Measurements from ENCODE around the gene SPOCK3. TPM values are rescaled to one million over a fixed set of nuclear protein-coding genes. Genes with fewer than 3 reads are reported as not detected.

The SPOCK3 gene
- total and polyA plus RNA-seq, 11 donors: 0.06 to 3.0 (median 1.1) TPM; not detected in 1

DNA sequence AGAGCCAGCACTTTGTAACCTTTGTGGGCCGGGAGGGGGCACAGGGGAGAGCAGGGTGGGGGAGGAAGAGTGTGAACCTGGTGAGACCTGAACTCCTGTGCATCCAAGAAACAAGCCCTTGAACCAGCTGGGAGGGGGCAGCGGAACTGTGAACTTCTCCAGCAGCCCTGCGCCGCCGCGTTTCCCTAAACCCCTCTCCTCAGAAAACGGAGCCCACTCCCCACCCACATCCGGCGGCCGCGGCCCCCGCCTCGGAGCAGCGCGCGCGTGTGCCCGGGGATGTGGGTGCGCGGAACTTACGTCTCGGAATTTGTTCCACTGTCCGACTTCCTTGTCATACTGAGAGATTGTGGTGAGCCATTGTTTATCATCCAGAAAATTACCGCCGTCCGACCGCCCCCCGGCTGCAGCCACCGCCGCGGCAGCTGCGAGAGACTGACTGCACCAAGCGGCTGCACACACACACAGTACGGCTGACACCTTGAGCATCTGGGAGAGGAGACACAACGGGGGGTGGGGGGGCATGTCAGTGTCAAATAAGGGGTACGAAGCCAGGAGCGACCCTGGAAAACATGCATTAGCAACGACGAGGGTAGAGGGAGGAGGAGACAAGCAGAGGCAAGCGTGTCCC lies 494 bp downstream of the SPOCK3 start:
- no peak for TF ChIP-seq POLR2A (IDR thresholded peaks at IDR 0.05)
- TF ChIP-seq, protein P1, sequence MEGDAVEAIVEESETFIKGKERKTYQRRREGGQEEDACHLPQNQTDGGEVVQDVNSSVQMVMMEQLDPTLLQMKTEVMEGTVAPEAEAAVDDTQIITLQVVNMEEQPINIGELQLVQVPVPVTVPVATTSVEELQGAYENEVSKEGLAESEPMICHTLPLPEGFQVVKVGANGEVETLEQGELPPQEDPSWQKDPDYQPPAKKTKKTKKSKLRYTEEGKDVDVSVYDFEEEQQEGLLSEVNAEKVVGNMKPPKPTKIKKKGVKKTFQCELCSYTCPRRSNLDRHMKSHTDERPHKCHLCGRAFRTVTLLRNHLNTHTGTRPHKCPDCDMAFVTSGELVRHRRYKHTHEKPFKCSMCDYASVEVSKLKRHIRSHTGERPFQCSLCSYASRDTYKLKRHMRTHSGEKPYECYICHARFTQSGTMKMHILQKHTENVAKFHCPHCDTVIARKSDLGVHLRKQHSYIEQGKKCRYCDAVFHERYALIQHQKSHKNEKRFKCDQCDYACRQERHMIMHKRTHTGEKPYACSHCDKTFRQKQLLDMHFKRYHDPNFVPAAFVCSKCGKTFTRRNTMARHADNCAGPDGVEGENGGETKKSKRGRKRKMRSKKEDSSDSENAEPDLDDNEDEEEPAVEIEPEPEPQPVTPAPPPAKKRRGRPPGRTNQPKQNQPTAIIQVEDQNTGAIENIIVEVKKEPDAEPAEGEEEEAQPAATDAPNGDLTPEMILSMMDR (IDR thresholded peaks at IDR 0.05): no peak
- ATAC-seq: peak in 3 of 4 donors; percentile 28 to 49 (median 29)
- H3K9me3 ChIP-seq: no peaks in the 10 kb centered on the region
- no peak for DNase-seq
- intact Hi-C loops (cut with DNase I): no loop called here
- peak overlapping the region; percentile 16 to 55 (median 45) for H3K4me3 ChIP-seq
- peaks cover 0 to 46% (median 5%) of the 10 kb centered on the region in 9 donors for H3K27me3 ChIP-seq
- no peaks in the 10 kb centered on the region for H3K36me3 ChIP-seq
- 0 to 2% (median 1%) methylated on average over 32 to 40 of the region's 40 CpGs for WGBS, 4 donors
- peaks cover 0 to 17% (median 0%) of the 10 kb centered on the region in 12 donors for H3K4me1 ChIP-seq
- no peak overlapping the region for H3K27ac ChIP-seq

DNA sequence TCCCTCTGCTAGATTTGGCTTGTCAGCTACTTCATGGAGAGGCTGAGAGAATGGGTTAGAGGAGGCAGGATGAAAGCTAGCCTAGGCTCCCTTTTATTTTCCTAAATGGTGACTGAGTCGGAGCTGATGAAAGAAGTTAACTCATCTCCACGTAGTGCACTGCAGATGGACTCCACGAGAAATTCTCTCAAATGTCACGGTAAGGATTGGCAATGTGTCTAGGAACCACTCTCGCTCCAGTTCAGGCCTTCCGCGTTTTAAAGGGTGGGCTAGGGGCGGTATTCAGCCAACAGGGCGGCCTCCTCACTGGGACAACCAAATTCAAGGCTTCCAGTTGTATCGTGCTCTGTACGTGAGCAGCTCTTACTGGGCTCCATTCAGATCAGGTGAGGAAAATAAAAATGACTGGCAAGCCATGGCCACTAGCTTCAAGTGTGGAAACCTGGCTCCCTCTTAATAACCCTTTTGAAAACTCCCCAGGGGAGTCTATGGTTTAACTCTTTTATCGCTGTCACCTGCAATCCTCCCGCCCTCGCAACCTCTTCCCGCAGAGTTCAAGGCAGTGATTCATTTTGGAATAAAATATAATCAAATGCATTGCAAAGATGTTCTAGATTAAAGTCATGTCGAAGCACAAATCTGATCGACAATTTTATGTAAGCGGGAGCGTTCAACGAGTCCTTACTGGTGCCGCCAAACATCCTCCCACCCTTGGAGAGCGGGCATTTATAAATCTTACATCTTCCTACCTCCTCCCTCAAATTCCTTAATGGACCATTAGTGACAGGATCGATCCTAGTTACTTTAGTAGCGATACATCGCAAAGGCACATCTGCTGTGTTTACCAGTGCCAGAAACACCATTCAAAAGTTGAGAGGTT lies 1.2 kb downstream of the SPOCK3 start:
- intact Hi-C loops (cut with DNase I): no loop called here
- no peaks in the 10 kb centered on the region for H3K9me3 ChIP-seq
- 25 to 37% (median 30%) methylated on average over 25 of the region's 25 CpGs for WGBS, 4 donors
- DNase-seq: no peak
- no peak for ATAC-seq
- no peaks in the 10 kb centered on the region for H3K36me3 ChIP-seq
- peaks cover 0 to 17% (median 0%) of the 10 kb centered on the region in 12 donors for H3K4me1 ChIP-seq
- no peak for TF ChIP-seq POLR2A (IDR thresholded peaks at IDR 0.05)
- TF ChIP-seq, protein P1 (IDR thresholded peaks at IDR 0.05): no peak
- peak overlapping the region in 9 of 12 donors; percentile 28 to 55 (median 48) for H3K4me3 ChIP-seq
- H3K27me3 ChIP-seq: peaks cover 0 to 46% (median 5%) of the 10 kb centered on the region in 9 donors
- no peak overlapping the region for H3K27ac ChIP-seq

DNA sequence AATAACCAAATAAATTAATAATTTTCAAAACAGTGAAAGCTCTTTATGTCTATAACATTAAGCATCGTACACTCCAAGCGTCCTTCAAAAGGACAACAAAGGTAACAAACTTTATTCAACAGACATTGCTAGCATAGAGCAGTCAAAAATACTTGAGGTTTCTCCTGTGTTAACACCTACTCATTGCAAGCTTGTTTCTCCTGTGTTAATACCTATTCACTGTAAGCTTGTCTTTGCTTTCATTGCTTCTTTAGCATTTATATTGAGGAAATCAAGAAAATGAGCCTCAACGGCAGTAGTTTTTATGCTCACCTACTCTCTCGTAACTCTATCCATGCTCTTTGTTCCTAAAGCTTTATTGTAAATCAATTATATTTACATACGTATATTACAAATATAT lies 3.5 kb downstream of the SPOCK3 start:
- Histone ChIP-seq H3K27ac (no peak overlapping the region), H3K4me1 (peaks cover 0 to 17% (median 0%) of the 10 kb centered on the region in 12 donors), H3K36me3 (no peaks in the 10 kb centered on the region), H3K27me3 (peaks cover 0 to 30% (median 5%) of the 10 kb centered on the region in 9 donors), H3K4me3 (no peak overlapping the region), H3K9me3 (no peaks in the 10 kb centered on the region)
- WGBS, 4 donors: 76 to 88% (median 81%) methylated on average over 5 of the region's 5 CpGs
- DNase-seq: no peak
- intact Hi-C loops (cut with DNase I): no loop called here
- no peak for ATAC-seq
- TF ChIP-seq, protein P1 (IDR thresholded peaks at IDR 0.05): no peak

DNA sequence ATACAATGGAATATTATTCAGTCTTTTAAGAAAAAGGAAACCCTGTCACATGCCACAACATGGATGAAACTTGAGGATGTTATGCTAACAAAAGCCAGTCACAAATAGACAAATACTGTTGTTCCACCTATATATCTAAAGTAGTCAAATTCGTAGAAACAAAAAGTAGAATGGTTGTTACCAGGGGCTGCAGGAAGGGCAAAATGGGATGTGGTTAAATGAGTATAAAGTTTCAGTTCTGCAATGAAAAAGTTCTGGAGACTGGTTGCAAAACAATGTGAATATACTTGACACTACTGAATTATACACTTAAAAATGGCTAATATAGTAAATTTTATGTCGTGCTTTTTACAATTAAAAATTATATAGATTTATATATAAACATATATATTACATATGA lies 12.2 kb downstream of the SPOCK3 start:
- intact Hi-C loops (cut with DNase I): no loop called here
- peaks cover 0 to 7% (median 0%) of the 10 kb centered on the region in 12 donors for H3K4me1 ChIP-seq
- H3K4me3 ChIP-seq: no peak overlapping the region
- H3K9me3 ChIP-seq: no peaks in the 10 kb centered on the region
- DNase-seq: no peak
- ATAC-seq: no peak
- TF ChIP-seq, protein P1 (IDR thresholded peaks at IDR 0.05): no peak
- no peak for TF ChIP-seq POLR2A (IDR thresholded peaks at IDR 0.05)
- no peaks in the 10 kb centered on the region for H3K27me3 ChIP-seq
- H3K36me3 ChIP-seq: no peaks in the 10 kb centered on the region
- WGBS, 4 donors: 55 to 85% (median 80%) methylated on average over 2 of the region's 2 CpGs
- no peak overlapping the region for H3K27ac ChIP-seq
